Erythroblast (primary cell): ENCODE measurements around the gene TPT1.

Source experiments
- GATA1 ChIP-seq: IDR thresholded peaks from 2 replicates; pipeline ENCODE4 v1.6.1; 2011; ENCODE audit warnings: low read depth, mild to moderate bottlenecking, control low read depth, low read length, moderate library complexity
- POLR2A ChIP-seq: IDR thresholded peaks from 2 replicates; pipeline ENCODE4 v1.6.1; 2011; ENCODE audit warnings: mild to moderate bottlenecking, low read length

- TF ChIP-seq POLR2A (no peak), GATA1 (no peak)
Observed at GRCh38 chr13:45385907-45386553, 45.0 kb upstream of the TPT1 start.
